HG02981 (cell line): ENCODE results near the gene HRNR.
"Not testable (repeated sequence)": the region's sequence is repeated elsewhere in the genome, so short reads cannot be mapped to it uniquely, and the experiment has no call there.

ENCODE experiments used
- ATAC-seq: cut with Tn5 transposase; IDR thresholded peaks from one replicate; pipeline ENCODE4 v1.9.1; 2021; ENCODE audit warnings: mild to moderate bottlenecking, moderate library complexity; ENCODE audit not compliant: unreplicated experiment

HRNR gene

DNA sequence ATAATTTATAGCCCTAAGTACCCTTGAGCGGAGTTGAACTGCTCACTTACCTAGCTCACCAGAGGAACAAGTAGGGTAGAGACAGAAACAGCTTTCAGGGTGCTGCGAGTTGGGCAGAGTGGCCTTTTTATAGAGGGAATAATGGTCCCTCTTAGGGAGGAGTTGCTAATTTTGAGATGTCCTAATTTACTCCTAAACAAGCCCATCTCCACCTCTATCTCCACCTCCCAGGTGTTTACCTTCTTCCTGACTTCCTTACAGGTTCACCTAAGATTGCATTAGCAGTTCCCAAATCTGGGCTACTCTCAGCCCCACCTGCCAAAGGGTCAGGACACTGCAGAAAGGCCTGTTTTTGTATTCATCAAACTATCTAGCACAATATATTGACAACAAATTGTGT, at the start of gene HRNR:
HRNR (minus strand) TSS at position 101 of the 400 bp plus-strand sequence. CDS start 940 bp downstream, outside the sequence.
- no peak for ATAC-seq

DNA sequence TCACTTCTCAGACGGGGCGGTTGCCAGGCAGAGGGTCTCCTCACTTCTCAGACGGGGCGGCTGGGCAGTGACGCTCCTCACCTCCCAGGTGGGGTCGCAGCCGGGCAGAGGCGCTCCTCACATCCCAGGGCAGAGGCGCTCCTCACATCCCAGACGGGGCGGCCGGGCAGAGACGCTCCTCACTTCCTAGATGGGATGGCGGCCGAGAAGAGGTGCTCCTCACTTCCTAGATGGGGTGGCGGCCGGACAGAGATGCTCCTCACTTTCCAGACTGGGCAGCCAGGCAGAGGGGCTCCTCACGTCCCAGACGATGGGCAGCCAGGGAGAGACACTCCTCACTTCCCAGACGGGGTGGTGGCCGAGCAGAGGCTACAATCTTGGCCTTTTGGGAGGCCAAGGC, 32.4 kb upstream of the HRNR start:
- ATAC-seq: not testable (repeated sequence)

DNA sequence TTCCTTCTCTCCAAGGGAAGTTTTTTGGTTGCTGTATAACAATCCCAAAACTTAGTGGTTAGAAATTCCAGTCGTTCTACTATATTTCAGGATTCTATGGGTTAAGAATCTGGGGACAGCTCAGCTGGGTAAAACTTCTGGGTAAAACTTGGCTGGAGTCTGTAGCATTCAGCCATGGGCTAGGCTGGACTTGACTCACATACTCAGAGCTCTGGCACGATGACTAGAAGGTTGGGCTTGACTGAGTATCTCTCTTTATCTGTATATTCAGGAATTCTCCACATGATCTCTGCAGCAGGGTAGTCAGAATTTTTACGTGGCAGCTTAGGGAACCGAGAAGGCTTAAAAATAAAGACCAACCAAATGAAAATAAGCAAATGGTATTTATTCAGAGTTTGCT, 28.2 kb upstream of the HRNR start:
- no peak for ATAC-seq

DNA sequence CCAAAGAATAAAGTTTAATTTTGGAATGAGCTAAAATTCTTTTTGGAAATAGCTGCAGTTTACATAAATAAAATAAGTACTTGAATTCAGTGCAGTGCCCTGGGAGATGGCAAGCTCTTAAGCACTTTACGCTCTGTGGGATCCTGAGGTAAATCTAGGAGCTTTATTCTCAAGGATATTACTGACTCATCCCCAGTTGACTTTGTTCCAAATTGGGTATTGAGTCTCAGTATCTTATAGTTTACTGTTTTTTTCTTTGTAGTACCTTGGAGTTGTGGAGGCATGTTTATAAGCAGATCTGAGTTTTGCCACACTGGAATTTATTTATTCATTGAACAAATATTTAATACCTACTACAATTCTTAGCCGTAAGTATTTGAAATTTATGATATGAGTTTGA, 27.4 kb upstream of the HRNR start:
- no peak for ATAC-seq

DNA sequence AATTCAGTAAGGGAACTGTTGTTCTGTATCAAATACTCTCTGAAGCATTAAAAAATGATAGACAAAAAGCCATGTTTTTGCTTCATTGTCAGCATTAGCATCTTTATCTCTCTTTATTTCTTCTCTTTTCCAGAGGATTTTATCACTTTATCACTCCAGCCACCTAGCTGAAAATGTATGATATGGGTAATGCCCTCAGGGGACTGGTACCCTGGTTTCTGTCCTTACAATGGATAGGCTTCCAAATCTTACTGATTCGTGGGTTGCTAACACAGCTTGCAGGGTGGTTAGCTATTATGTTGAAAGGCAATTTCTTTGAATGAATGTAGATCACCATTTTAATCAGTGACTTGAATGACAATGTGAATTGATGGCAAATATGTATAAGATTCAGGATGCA, 23.3 kb upstream of the HRNR start:
- ATAC-seq: no peak

DNA sequence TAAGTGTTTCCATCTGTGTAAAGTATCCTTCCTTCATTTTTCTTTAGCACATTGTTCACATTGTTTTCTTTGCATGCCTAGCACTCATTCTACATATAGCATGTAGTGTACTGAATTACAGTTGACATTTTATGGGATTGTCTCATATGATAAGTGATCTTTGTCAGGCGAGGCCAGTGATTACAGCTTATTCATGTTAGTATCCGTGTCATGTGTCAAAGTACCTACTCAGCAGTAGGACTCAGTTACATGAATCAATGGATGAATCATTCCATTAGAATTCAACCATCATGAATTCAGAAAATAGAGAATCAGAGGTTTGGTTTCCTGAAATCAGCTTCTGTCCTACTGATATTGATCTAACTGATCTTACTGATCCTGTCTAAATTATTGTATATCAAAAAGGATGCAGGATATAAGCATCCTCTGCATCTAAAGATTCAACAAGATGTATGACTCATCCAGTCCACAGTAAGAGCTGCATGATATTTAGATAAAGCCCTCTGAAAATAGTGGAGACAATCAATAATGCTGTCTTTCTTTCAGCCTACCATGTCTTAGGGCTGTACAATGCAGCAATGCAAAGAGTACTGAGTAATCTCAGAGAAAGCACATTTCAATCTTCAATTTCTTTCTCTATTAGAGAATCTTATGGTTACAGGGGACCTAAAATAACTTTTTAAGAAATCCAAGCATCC, 20.7 kb upstream of the HRNR start:
- ATAC-seq: no peak

DNA sequence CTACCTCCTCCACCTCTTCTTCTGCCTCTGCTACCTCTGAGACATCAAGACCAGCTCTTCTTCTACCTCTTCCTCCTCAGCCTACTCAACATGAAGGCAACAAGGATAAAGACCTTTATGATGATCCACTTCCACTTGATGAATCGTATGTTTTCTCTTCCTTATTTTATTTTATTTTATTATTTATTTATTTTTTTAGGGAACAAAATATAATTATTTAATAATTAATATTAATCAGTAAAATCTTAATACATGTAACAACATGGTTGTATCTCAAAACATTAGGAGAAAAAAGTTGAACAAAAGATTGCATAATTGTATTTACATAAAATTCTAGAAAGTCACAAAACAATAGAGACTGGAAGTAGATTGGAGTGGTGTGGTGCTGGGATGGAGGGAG, 13.1 kb upstream of the HRNR start:
- no peak for ATAC-seq

DNA sequence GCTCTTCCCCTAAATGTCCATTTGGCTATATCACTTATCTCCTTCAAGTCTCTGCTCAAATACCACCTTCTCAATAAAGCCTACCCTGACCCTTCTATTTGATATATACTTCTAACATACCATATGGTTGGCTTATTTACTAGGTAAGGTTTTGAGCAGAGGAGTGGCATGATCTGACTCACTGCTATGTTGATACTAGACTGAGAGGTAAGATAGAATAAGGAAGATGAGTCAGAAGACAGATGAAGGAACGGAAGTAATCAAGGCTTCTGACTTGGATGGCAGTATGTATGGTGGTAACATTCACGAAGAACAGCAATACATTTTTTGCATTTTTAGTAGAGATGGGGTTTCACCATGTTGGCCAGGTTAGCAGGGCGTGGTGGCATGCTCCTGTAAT, 4.8 kb upstream of the HRNR start:
- no peak for ATAC-seq

DNA sequence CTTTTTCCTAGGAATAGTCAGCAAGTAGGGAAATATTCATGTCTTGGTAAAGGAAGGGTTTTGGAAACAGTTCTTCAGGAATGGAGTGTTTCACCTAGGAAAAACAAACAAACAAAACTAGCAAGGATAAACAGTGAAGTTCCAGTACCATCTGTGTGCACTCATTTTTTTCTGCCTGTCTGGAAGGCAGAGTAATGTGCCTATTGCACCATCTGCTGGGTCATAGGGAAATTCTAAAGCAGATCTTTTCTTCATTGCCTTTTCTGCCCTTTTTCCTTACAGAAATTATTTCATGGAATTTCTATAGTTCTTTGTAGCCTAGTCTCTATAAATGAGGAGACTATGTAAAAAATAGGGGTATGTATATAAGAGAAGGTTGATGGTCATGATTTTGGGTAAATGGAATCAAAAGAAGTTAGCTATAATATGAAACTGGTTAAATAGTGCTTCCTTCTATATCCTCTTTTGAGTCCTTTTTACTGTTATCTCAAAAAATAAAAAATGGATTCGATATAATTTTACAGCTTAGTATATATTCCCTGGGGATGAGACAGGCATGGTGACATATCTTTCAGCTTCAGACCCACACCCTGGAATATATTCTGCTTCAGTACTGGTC, 3.4 kb upstream of the HRNR start:
- no peak for ATAC-seq

DNA sequence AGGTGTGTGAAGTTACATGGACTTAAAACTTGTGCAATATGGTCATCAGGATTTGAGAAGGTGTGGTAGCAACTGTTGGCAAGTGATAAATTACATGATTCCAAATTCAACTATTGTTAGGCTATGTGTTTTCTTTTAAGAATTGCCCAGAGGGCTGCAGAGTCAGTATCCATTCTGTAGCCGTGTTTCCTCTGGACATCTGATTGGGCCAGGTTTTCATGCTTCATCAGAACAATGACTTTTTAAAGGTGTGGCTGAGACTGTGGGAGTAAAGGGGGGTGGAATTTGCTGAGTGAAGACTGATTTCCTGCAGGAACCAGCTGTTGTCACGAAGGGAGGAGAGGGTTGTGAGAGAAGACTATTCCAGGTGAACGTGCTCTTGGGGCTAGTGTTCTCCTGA, 1.7 kb upstream of the HRNR start:
- no peak for ATAC-seq

DNA sequence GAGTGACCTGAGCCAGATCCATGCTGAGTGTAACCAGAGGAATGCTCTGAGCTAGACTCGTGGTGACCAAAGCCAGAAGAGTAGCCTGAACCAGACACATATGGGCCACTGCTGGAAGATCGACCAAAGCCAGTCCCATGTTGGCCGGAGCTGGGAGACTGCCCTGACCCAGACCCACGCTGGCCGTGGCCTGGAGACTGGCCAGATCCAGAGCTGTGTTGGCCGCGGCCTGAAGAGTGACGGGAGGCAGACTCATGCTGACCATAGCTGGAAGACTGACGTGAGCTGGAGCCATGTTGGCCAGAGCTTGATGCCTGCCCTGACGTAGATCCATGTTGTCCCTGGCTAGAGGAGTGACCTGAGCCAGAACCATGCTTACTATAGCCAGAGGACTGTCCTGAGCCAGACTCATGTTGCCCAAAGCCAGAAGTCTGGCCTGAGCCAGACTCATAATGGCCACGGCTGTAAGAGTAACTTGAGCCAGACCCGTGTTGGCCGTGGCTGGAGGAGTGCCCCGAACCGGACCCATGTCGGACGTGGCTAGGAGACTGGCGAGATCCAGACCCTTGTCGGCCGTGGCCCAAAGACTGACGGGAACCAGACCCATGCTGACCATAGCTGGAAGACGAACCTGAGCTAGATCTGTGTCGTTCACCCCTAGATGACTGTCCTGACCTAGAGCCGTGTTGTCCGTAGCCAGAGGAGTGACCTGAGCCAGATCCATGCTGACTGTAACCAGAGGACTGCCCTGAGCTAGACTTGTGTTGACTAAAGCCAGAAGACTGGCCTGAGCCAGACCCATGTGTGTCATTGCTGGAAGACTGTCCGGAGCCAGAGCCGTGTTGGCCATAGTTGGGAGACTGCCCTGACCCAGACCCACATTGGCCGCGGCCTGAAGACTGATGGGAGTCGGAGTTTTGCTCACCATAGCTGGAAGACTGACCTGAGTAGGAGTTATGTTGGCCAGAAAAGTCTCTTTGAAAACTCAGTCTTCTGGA, 3.5 kb downstream of the HRNR start:
- no peak for ATAC-seq

DNA sequence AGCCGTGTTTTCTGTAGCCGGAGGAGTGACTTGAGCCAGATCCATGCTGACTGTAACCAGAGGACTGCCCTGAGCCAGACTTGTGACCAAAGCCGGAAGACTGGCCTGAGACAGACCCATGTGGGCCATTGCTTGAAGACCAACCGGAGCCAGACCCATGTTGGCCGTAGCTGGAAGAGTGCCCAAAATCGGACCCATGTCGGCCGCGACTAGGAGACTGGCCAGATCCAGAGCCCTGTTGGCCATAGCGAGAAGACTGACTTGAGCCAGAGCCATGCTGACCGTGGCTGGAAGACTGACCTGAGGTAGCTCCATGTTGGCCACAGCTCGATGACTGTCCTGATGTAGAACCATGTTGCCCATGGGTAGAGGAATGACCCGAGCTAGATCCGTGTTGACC, 4.6 kb downstream of the HRNR start:
- not testable (repeated sequence) for ATAC-seq

DNA sequence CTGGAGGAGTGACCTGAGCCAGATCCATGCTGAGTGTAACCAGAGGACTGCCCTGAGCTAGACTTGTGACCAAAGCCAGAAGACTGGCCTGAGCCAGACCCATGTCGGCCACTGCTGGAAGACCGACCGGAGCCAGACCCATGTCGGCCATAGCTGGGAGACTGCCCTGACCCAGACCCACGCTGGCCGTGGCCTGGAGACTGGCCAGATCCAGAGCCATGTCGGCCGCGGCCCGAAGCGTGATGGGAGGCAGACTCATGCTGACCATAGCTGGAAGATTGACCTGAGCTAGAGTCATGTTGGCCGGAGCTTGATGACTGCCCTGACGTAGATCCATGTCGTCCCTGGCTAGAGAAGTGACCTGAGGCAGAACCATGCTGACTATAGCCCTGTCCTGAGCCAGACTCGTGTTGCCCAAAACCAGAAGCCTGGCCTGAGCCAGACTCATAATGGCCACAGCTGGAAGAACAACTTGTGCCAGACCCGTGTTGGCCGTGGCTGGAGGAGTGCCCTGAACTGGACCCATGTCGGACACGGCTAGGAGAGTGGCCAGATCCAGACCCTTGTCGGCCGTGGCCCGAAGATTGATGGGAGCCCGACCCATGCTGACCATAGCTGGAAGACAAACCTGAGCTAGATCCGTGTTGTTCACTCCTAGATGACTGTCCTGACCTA, 5.1 kb downstream of the HRNR start:
- no peak for ATAC-seq

DNA sequence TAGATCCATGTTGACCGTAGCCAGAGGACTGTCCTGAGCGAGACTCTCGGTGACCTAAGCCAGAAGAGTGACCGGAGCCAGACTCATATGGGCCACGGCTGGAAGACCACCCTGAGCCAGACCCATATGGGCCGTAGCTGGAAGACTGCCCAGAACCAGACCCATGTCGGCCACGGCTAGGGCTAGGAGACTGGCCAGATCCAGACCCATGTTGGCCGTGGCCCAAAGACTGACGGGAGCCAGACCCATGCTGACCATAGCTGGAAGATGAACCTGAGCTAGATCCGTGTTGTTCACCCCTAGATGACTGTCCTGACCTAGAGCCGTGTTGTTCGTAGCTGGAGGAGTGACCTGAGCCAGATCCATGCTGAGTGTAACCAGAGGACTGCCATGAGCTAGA, 8.4 kb downstream of the HRNR start:
- not testable (repeated sequence) for ATAC-seq

DNA sequence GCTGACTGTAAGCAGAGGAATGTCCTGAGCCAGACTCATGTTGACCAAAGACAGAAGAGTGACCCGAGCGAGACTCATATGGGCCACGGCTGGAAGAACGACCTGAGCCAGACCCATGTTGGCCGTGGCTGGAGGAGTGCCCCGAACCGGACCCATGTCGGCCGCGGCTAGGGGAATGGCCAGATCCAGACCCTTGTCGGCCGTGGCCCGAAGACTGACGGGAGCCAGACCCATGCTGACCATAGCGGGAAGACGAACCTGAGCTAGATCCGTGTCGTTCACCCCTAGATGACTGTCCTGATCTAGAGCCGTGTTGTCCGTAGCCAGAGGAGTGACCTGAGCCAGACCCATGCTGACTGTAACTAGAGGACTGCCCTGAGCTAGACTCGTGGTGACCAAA, 9.1 kb downstream of the HRNR start:
- not testable (repeated sequence) for ATAC-seq

DNA sequence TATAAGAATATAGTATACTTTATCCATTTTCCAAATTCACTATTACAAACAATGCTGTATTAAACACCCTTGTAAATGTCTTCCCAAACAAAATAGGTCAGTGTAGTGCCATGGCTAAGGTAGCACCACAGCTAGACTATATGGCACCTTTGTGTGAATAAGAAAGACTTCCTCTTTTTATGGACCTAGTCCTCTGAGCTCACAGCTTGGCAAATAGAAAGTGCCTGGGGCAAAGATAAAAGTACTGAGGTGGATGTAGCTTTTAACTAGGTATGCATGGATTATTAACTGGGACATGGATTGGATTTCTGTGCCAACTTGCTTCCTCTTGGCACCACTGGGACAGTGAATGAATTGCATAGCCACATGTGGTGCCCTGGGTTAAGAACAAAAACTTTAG, 25.0 kb downstream of the HRNR start:
- ATAC-seq: no peak

DNA sequence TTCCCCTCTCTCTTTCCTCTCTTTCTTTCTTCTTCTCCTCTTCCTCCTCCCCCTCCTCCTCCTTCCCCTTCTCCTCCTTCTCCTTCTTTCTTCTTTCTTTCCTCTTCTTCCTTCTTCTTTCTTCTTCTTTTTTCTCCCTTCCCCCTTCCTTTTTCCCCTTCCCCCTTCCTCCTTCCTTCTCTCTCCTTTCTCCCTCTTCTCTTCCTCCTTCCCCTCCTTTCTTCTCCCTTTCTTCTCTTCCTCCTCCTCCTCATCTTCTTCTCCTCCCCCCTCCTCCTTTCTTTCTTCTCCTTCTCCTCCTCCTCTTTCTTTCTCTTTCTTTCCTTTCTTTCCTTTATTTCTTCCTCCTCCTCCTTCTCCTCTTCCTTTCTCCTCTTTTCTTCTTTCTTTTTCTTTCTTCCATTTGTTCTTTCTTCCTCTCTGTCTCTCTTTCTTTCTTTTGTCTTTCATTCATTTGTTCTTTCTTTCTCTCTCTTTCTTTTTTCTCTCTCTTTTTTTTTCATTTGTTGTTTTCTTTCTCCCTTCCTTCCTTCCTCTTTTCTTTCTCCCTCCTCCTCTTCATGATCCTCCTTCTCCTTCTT, 26.5 kb downstream of the HRNR start:
- ATAC-seq: no peak

DNA sequence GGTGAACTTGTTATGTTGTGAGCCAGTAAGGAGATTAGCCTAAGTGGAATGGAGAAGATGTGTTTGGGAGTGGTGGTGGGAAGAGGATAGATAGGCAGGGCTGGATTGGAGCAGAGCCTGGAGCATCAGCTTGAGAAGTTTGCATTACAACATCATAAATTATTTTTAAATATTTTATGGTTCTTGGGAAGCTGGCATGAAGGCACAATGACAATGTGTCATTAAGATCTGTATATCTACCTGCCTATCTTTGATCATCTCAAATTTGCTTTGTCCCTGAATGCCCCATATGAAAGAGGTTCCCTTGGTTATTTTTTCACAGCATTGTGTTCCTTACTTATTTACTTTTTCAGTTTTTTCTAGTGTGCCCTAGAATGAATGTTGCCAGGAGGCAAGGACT, 32.3 kb downstream of the HRNR start:
- ATAC-seq: no peak

DNA sequence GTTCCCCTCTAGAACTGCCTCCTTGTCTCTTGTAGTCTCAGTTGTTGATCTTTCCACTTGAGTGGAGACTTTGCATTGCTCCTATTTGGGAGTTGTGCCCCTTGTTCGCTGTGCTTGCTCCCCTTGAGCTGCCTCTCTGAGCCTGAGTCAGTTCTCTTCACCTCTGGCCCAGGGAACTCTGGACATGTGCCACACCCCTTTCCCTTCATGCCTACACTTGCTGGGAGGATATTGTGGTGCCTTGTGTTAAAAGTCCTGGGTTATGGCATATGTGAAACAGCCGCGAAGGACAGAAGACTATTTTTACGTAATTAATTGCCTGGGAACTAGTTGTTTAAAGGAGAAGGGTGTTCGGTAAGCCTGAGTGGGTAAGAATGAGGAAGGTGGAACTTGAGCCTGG, 32.7 kb downstream of the HRNR start:
- no peak for ATAC-seq

DNA sequence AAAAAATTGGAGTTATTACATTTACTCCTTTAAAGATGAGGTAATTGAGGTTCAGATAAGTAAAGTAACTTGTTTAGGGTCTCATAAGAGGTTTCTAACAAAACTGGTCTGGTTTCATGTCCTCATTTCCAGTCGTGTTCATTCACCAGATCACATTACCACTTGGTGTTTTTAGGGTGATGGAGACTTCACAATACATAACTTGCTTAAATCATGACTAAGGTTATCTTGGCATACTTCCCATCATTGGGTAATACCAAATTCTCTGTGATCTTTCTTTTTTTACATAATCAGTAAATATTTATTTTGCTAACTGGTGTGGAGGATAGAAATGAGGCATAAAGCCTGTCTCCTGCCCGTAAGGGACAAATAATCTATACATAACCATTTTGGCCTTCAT, 33.4 kb downstream of the HRNR start:
- no peak for ATAC-seq
